ENCODE data around the gene MYO5B. TPM values are rescaled to one million over a fixed set of nuclear protein-coding genes. Genes with fewer than 3 reads are reported as not detected.

MYO5B gene
- total RNA-seq, 1 donor from 2014 or later = 22.6 TPM

- Histone ChIP-seq H3K4me1 (peaks cover 24% of the 10 kb centered on the region), H3K4me3 (no peak overlapping the region), H3K36me3 (no peaks in the 10 kb centered on the region), H3K9me3 (no peaks in the 10 kb centered on the region), H3K27me3 (no peaks in the 10 kb centered on the region), H3K27ac (peak overlapping the region; percentile 29)
- no peak for TF ChIP-seq POLR2A (IDR thresholded peaks at IDR 0.05)
- no peak for TF ChIP-seq POLR2AphosphoS5 (IDR thresholded peaks at IDR 0.05; ENCODE audit: insufficient read depth in 1 of 2, low read depth in 1 of 2)
- TF ChIP-seq CTCF (IDR thresholded peaks at IDR 0.05) = no peak
- intact Hi-C loops (cut with DNase I) = no loop called here
- DNase-seq (ENCODE audit: extremely low spot score in 2 of 2) = no peak
These were observed 226.2 kb downstream of the MYO5B start for GRCh38 chr18:49968644-49969309.

DNA sequence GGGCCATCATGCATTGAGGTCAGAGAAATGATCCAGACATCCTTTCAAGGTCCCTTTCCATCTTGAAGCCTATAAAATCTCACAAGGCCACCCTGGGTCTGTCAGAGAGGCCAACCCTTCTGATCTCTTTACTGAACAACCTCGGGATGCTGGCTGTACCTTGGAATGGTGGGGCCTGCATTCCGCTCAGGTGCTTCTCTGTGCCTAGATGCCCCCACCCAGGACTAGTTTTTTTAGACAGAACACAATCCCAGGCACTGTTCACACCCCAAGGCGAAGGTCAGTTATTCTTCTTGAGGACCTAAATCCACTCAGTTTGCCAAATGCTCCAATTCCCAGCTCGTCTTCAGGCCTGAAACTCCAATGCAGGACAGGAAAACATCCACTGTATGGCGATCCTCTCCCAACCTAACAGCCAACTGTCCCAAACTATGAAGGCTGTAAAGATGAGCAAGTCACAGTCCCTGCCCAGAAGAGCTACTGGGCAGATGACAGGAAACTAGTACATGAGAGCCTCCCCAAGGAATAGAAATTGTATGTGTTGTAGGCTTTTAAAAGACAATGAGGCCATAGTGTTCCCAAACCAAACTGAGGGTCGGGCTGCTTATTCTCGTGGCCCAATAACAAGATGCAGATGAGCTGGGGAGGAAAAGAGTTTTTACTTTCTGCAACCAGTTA is 227.2 kb downstream of the MYO5B start:
- H3K27me3 ChIP-seq = no peaks in the 10 kb centered on the region
- DNase-seq (ENCODE audit: extremely low spot score in 2 of 2) = no peak
- peaks cover 24% of the 10 kb centered on the region for H3K4me1 ChIP-seq
- H3K9me3 ChIP-seq = no peaks in the 10 kb centered on the region
- H3K4me3 ChIP-seq = no peak overlapping the region
- no peak overlapping the region for H3K27ac ChIP-seq
- intact Hi-C loops (cut with DNase I) = no loop called here
- H3K36me3 ChIP-seq = no peaks in the 10 kb centered on the region
- TF ChIP-seq POLR2A (IDR thresholded peaks at IDR 0.05) (no peak), POLR2AphosphoS5 (IDR thresholded peaks at IDR 0.05; ENCODE audit: insufficient read depth in 1 of 2, low read depth in 1 of 2) (no peak), CTCF (IDR thresholded peaks at IDR 0.05) (no peak)

DNA sequence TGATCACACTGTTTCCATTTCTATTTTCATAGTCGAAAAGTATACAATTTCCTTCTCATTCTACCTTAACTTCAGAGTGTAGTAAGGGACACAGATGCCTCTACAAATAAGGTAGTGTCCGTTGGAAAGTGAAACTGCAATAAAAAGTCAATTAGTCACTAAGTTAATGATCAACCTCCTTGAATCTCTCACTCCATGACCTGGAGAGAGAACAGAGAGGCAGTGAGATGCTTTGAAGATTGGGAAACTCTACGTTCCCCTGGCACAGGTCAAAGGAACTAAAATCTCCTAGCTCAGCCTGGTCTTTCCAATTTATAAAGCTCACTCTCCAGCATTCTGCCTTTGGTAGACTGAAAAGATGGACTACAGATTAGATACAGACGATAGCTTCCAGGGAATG is 227.8 kb downstream of the MYO5B start:
- intact Hi-C loops (cut with DNase I) = no loop called here
- no peaks in the 10 kb centered on the region for H3K9me3 ChIP-seq
- H3K4me3 ChIP-seq = no peak overlapping the region
- no peak for TF ChIP-seq POLR2AphosphoS5 (IDR thresholded peaks at IDR 0.05; ENCODE audit: insufficient read depth in 1 of 2, low read depth in 1 of 2)
- TF ChIP-seq CTCF (IDR thresholded peaks at IDR 0.05) = no peak
- TF ChIP-seq POLR2A (IDR thresholded peaks at IDR 0.05) = no peak
- H3K27ac ChIP-seq = peak overlapping the region; percentile 44
- peaks cover 24% of the 10 kb centered on the region for H3K4me1 ChIP-seq
- no peaks in the 10 kb centered on the region for H3K27me3 ChIP-seq
- DNase-seq (ENCODE audit: extremely low spot score in 2 of 2) = no peak
- no peaks in the 10 kb centered on the region for H3K36me3 ChIP-seq

GRCh38 chr18:49966090-49966489 is 228.9 kb downstream of the MYO5B start:
- Histone ChIP-seq H3K9me3 (no peaks in the 10 kb centered on the region), H3K27ac (peak overlapping the region; percentile 22), H3K4me3 (no peak overlapping the region), H3K4me1 (peaks cover 24% of the 10 kb centered on the region), H3K27me3 (no peaks in the 10 kb centered on the region), H3K36me3 (no peaks in the 10 kb centered on the region)
- intact Hi-C loops (cut with DNase I) = no loop called here
- TF ChIP-seq POLR2AphosphoS5 (IDR thresholded peaks at IDR 0.05; ENCODE audit: insufficient read depth in 1 of 2, low read depth in 1 of 2) = no peak
- no peak for TF ChIP-seq CTCF (IDR thresholded peaks at IDR 0.05)
- no peak for TF ChIP-seq POLR2A (IDR thresholded peaks at IDR 0.05)
- DNase-seq (ENCODE audit: extremely low spot score in 2 of 2) = no peak

DNA sequence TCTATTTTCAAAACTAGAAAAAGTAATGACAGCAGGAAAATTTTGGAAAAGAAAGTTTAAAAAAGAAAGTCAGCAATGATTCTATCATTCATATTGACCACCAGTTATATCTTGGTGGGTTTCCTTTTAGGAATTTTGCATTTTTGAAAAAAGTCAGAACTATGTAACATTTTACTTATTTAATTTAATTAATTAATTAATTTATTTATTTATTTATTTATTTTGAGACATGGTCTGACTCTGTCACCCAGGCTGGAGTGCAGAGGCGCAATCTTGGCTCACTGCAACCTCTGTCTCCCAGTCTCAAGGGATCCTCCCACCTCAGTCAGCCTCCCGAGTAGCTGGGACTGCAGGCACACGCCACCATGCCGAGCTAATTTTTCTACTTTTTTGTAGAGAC is 231.7 kb downstream of the MYO5B start:
- peaks cover 23% of the 10 kb centered on the region for H3K4me1 ChIP-seq
- intact Hi-C loops (cut with DNase I) = no loop called here
- no peak overlapping the region for H3K27ac ChIP-seq
- no peaks in the 10 kb centered on the region for H3K9me3 ChIP-seq
- TF ChIP-seq CTCF (IDR thresholded peaks at IDR 0.05) (no peak), POLR2A (IDR thresholded peaks at IDR 0.05) (no peak), POLR2AphosphoS5 (IDR thresholded peaks at IDR 0.05; ENCODE audit: insufficient read depth in 1 of 2, low read depth in 1 of 2) (no peak)
- DNase-seq (ENCODE audit: extremely low spot score in 2 of 2) = no peak
- no peaks in the 10 kb centered on the region for H3K36me3 ChIP-seq
- H3K4me3 ChIP-seq = no peak overlapping the region
- no peaks in the 10 kb centered on the region for H3K27me3 ChIP-seq
